ENCODE data around the gene SNPH. TPM values are rescaled to one million over a fixed set of nuclear protein-coding genes. Genes with fewer than 3 reads are reported as not detected.

SNPH gene
- total and polyA plus RNA-seq, 2 of the 4 experiments (the other 2 are of a cell fraction): 3.1 to 4.5 TPM

DNA sequence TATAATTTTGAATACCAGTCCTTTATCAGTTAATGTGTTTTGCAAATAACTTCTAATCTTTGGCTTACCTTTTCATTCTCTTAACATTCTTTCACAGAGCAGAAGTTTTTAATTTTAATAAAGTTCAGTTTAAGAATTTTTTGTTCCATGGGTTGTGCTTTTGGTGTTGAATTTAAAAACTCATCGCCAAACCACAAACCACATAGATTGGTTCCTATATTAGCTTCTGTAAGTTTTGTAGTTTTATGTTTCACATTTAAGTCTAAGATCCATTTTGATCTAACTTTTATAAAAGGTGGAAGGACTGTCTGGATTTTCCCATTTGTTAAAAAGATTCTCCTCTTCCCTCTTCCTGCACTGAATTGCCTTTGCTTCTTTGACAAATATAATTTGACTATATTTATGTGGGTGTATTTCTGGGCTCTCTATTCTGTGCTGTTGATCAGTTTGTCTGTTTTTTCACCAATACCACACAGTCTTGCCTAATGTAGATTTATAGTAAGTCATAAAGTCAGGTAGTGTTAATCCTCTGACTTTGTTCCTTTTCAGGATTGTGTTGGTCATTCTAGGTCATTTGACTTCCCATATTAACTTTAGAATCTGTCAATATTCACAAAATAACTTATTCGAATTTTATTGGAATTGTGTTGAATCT, 80.3 kb downstream of the SNPH start:
- POLR2A ChIA-PET (ENCODE audit: unreplicated experiment): no interaction called here
- DNase-seq (no peak), ATAC-seq (ENCODE audit: low read depth) (no peak)
- H4K91ac ChIP-seq (ENCODE audit: insufficient read depth, low read depth, low read length): no peak overlapping the region
- peaks cover 6% of the 10 kb centered on the region; the same call in 1 of the 2 replicates for H4K20me1 ChIP-seq (ENCODE audit: insufficient read depth, low read length)
- H2BK15ac ChIP-seq (ENCODE audit: low read depth, low read length): no peak overlapping the region
- dilution Hi-C loops (cut with HindIII; ENCODE audit: low sequenced_read_pairs, unreplicated experiment) (no loop called here), in situ Hi-C loops (cut with MboI; ENCODE audit: low sequenced_read_pairs) (loop anchor here (25.0 kb wide), 1 partner anchor 491 kb away; no protein-coding TSS in a partner anchor), intact Hi-C loops (cut with micrococcal nuclease) (no loop called here)
- H4K5ac ChIP-seq (ENCODE audit: low read depth, low read length): no peak overlapping the region
- H3K9ac ChIP-seq (ENCODE audit: low read depth, low read length): no peak overlapping the region
- no peak overlapping the region for H3K4me2 ChIP-seq (ENCODE audit: low read depth, low read length)
- H3K27me3 ChIP-seq (ENCODE audit: control insufficient read depth, insufficient read depth, low read length): no peaks in the 10 kb centered on the region
- no CpG with 5 or more reads among the region's 2 CpGs for WGBS, 2 experiments (ENCODE audit: extremely low coverage in 2 of 2, insufficient read length in 1 of 2)
- no peak overlapping the region for H2AK9ac ChIP-seq (replicated peaks; ENCODE audit: low read depth, low read length, poor library complexity)
- no peak overlapping the region for H2BK20ac ChIP-seq (ENCODE audit: low read depth, low read length)
- BruUV-seq (replicated peaks): no TSS peak
- no peak overlapping the region for H2BK120ac ChIP-seq (ENCODE audit: low read depth, low read length)
- H3K79me1 ChIP-seq (ENCODE audit: low read depth in 1 of 2, low read length in 2 of 2): peaks cover 0 to 31% of the 10 kb centered on the region in 2 experiments; a peak in 2 of 4 replicates
- H3K27ac ChIP-seq (ENCODE audit: insufficient read depth, low read length): no peak overlapping the region
- H3K56ac ChIP-seq (ENCODE audit: extremely low read depth, insufficient read depth, low read length): no peak overlapping the region
- H3K4ac ChIP-seq (ENCODE audit: low read depth, low read length): no peak overlapping the region
- peaks cover 17% of the 10 kb centered on the region for H3K9me1 ChIP-seq (ENCODE audit: insufficient read depth, low read length)
- no peak for TF ChIP-seq MAFK (IDR thresholded peaks at IDR 0.05; ENCODE audit: low read depth, low read length)
- TF ChIP-seq MXI1 (IDR thresholded peaks at IDR 0.05; ENCODE audit: borderline replicate concordance, low read depth, low read length): no peak
- TF ChIP-seq, protein P1, sequence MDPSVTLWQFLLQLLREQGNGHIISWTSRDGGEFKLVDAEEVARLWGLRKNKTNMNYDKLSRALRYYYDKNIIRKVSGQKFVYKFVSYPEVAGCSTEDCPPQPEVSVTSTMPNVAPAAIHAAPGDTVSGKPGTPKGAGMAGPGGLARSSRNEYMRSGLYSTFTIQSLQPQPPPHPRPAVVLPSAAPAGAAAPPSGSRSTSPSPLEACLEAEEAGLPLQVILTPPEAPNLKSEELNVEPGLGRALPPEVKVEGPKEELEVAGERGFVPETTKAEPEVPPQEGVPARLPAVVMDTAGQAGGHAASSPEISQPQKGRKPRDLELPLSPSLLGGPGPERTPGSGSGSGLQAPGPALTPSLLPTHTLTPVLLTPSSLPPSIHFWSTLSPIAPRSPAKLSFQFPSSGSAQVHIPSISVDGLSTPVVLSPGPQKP (IDR thresholded peaks at IDR 0.05; ENCODE audit: borderline replicate concordance, low read depth, low read length): no peak
- TF ChIP-seq BHLHE40 (IDR thresholded peaks at IDR 0.05; ENCODE audit: low read depth, low read length): no peak
- TF ChIP-seq RCOR1 (IDR thresholded peaks at IDR 0.05; ENCODE audit: insufficient replicate concordance, low read length): no peak
- TF ChIP-seq, protein P2, sequence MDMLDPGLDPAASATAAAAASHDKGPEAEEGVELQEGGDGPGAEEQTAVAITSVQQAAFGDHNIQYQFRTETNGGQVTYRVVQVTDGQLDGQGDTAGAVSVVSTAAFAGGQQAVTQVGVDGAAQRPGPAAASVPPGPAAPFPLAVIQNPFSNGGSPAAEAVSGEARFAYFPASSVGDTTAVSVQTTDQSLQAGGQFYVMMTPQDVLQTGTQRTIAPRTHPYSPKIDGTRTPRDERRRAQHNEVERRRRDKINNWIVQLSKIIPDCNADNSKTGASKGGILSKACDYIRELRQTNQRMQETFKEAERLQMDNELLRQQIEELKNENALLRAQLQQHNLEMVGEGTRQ (IDR thresholded peaks at IDR 0.05; ENCODE audit: low read depth, low read length): no peak
- TF ChIP-seq RFX5 (IDR thresholded peaks at IDR 0.05; ENCODE audit: low read depth, low read length): no peak
- no peak for TF ChIP-seq CHD1 (IDR thresholded peaks at IDR 0.05; ENCODE audit: low read depth, low read length)
- no peak for TF ChIP-seq MAZ (IDR thresholded peaks at IDR 0.05; ENCODE audit: borderline replicate concordance, low read depth, low read length)
- no peak for TF ChIP-seq CEBPB (IDR thresholded peaks at IDR 0.05; ENCODE audit: low read depth, low read length)
- TF ChIP-seq POLR2A (IDR thresholded peaks at IDR 0.05; ENCODE audit: low read depth, low read length): no peak
- no peak for TF ChIP-seq FOS (IDR thresholded peaks at IDR 0.05; ENCODE audit: low read depth, low read length)
- TF ChIP-seq RAD21 (IDR thresholded peaks at IDR 0.05; ENCODE audit: low read length): no peak
- no peak for TF ChIP-seq NFE2L2 (IDR thresholded peaks at IDR 0.05; ENCODE audit: low read depth, low read length)
- TF ChIP-seq, protein P3, sequence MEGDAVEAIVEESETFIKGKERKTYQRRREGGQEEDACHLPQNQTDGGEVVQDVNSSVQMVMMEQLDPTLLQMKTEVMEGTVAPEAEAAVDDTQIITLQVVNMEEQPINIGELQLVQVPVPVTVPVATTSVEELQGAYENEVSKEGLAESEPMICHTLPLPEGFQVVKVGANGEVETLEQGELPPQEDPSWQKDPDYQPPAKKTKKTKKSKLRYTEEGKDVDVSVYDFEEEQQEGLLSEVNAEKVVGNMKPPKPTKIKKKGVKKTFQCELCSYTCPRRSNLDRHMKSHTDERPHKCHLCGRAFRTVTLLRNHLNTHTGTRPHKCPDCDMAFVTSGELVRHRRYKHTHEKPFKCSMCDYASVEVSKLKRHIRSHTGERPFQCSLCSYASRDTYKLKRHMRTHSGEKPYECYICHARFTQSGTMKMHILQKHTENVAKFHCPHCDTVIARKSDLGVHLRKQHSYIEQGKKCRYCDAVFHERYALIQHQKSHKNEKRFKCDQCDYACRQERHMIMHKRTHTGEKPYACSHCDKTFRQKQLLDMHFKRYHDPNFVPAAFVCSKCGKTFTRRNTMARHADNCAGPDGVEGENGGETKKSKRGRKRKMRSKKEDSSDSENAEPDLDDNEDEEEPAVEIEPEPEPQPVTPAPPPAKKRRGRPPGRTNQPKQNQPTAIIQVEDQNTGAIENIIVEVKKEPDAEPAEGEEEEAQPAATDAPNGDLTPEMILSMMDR (conservative IDR thresholded peaks at IDR 0.05; ENCODE audit: low read depth, low read length): no peak
- no peak overlapping the region for H2AFZ ChIP-seq (replicated peaks; ENCODE audit: low read length, poor library complexity)
- no peak overlapping the region for H3K23ac ChIP-seq (ENCODE audit: low read depth, low read length)
- H3K14ac ChIP-seq (replicated peaks; ENCODE audit: low read depth, low read length): no peak overlapping the region
- H2AK5ac ChIP-seq (ENCODE audit: low read depth, low read length): no peak overlapping the region
- H3K4me1 ChIP-seq (ENCODE audit: control insufficient read depth, insufficient read depth, low read length): peaks cover 15% of the 10 kb centered on the region
- H3K36me3 ChIP-seq (ENCODE audit: control insufficient read depth, insufficient read depth, low read length): 0 out of 2 replicates have a peak, but pooled peaks cover 1% of the 10 kb centered on the region
- no peak overlapping the region for H2BK5ac ChIP-seq (ENCODE audit: low read depth, low read length, poor library complexity, severe bottlenecking)
- no peak overlapping the region for H3K18ac ChIP-seq (ENCODE audit: low read depth, low read length)
- H3K9me3 ChIP-seq (ENCODE audit: control insufficient read depth, insufficient read depth, low read length): no peaks in the 10 kb centered on the region
- CTCF ChIA-PET: no interaction called here
- no peak overlapping the region for H4K8ac ChIP-seq (ENCODE audit: low read depth in 2 of 2, low read length in 2 of 2)
- H3K4me3 ChIP-seq (ENCODE audit: insufficient read depth, low read depth, low read length): no peak overlapping the region

All from IMR-90 (cell line).